ENCODE measurements around the gene UBE2Q1.

DNA sequence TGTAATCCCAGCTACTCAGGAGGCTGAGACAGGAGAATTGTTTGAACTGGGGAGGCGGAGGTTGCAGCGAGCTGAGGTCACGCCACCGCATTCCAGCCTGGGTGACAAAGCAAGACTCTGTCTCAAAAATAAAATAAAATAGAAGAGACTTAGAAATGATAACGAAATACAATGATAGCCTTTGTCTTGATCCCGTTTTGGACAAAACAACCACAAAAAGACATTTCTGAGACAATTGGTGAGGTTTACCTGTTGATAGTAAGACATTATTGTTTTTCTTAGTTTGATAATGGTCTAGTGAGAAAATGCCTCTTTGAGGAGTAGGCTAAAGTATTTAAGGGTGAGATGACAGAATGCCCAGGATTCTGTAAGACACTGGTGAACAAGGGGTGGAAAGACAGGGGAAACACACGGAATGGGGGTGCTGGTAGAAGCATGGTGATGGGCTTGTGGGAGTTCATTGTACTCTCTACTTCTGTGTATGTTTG, 44.4 kb downstream of the UBE2Q1 start:
- TF ChIP-seq GATA2 (IDR thresholded peaks at IDR 0.05; ENCODE audit: low read depth, low read length) (no peak), GATA3 (IDR thresholded peaks at IDR 0.05; ENCODE audit: low read depth, low read length) (no peak)
